Activated T-helper 2 cell treated with anti-CD3 and anti-CD28 coated beads, Interferon-gamma antibody, Interleukin-2, Interleukin-4, amounts not matched to agents 10 μg/mL and 5 μg/mL and 100 μg/mL, durations not matched to agents 14 hours and 24 hours and 36 hours (primary cell): ENCODE measurements around the gene MEIOSIN. TPM values are rescaled to one million over a fixed set of nuclear protein-coding genes. Genes with fewer than 3 reads are reported as not detected.

Experiments used
- DNase-seq: peaks from one replicate; pipeline ENCODE4 v3.0.0; 2021; ENCODE audit warnings: low spot score
- H3K27ac Mint-ChIP-seq: one replicate; pipeline ENCODE4 v1.8.0; 2021; ENCODE audit warnings: mixed read lengths
- H3K27me3 Mint-ChIP-seq: one replicate; pipeline ENCODE4 v1.8.0; 2021; ENCODE audit warnings: low read depth, mixed read lengths
- H3K36me3 Mint-ChIP-seq: one replicate; pipeline ENCODE4 v1.8.0; 2021; ENCODE audit warnings: low read depth, mixed read lengths
- H3K4me1 Mint-ChIP-seq: one replicate; pipeline ENCODE4 v1.8.0; 2021; ENCODE audit warnings: low read depth, mixed read lengths
- H3K4me3 Mint-ChIP-seq: one replicate; pipeline ENCODE4 v1.8.0; 2021; ENCODE audit warnings: low read depth, mild to moderate bottlenecking, moderate library complexity, mixed read lengths
- H3K9me3 Mint-ChIP-seq: one replicate; pipeline ENCODE4 v1.8.0; 2021; ENCODE audit warnings: mixed read lengths
- intact Hi-C: fragments of 100-400 bp; cut with micrococcal nuclease; formaldehyde crosslinking; loops from one replicate; pipeline ENCODE4 v1.15.1; 2023
- total RNA-seq: library from RNA; stranded (reverse); gene quantifications from 2 replicates; pipeline ENCODE4 v1.2.3, GENCODE V29; 2022

The MEIOSIN gene
- total RNA-seq, 1 donor from 2014 or later: not detected

GRCh38 chr19:45770192-45771101 is 37.2 kb downstream of the MEIOSIN start:
- Mint-ChIP-seq H3K4me1 (peaks cover 8% of the 10 kb centered on the region), H3K27ac (no peak overlapping the region), H3K27me3 (peaks cover 12% of the 10 kb centered on the region), H3K9me3 (no peaks in the 10 kb centered on the region), H3K36me3 (no peaks in the 10 kb centered on the region), H3K4me3 (peak overlapping the region; percentile 86)
- intact Hi-C loops: loop anchor here (1.0 kb wide), 3 partner anchors 9 to 93 kb away; partner anchors contain the start of gene SYMPK
- peak; percentile 86 for DNase-seq

- Mint-ChIP-seq H3K27ac (no peak overlapping the region), H3K36me3 (no peaks in the 10 kb centered on the region), H3K4me3 (no peak overlapping the region), H3K4me1 (peaks cover 8% of the 10 kb centered on the region), H3K27me3 (peaks cover 11% of the 10 kb centered on the region), H3K9me3 (no peaks in the 10 kb centered on the region)
- intact Hi-C loops: no loop called here
- DNase-seq: no peak
Measured at GRCh38 chr19:45771311-45771933, 38.2 kb downstream of the MEIOSIN start.

- Mint-ChIP-seq H3K4me1 (peaks cover 8% of the 10 kb centered on the region), H3K27me3 (peaks cover 11% of the 10 kb centered on the region), H3K9me3 (no peaks in the 10 kb centered on the region), H3K27ac (no peak overlapping the region), H3K4me3 (no peak overlapping the region), H3K36me3 (peaks cover 7% of the 10 kb centered on the region)
- intact Hi-C loops: no loop called here
- no peak for DNase-seq
Measured at GRCh38 chr19:45772130-45772840, 39.0 kb downstream of the MEIOSIN start.

GRCh38 chr19:45772912-45773311 is 39.7 kb downstream of the MEIOSIN start:
- Mint-ChIP-seq H3K4me3 (no peak overlapping the region), H3K9me3 (no peaks in the 10 kb centered on the region), H3K27ac (no peak overlapping the region), H3K36me3 (peaks cover 7% of the 10 kb centered on the region), H3K4me1 (peaks cover 8% of the 10 kb centered on the region), H3K27me3 (peaks cover 10% of the 10 kb centered on the region)
- DNase-seq: no peak
- intact Hi-C loops: no loop called here

DNA sequence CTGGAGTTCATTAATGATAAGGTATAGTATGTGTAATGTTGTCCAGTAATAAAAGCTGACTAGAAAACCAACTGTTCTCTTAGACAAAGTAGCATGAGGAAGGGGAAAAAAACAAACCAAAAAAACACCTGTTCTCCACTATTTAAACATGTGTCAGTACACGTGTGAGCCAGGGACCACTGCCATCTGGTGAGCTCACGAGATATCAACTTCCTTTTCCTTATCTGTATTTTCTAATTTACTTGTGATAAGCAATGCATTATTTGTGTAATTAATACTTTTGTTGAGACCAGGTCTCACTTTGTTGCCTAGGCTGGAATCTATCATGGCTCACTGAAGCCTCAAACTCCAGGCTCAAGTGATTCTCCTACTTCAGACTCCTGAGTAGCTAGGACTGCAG is 40.1 kb downstream of the MEIOSIN start:
- Mint-ChIP-seq H3K4me1 (peaks cover 8% of the 10 kb centered on the region), H3K27me3 (peaks cover 8% of the 10 kb centered on the region), H3K27ac (no peak overlapping the region), H3K4me3 (no peak overlapping the region), H3K9me3 (no peaks in the 10 kb centered on the region), H3K36me3 (peaks cover 7% of the 10 kb centered on the region)
- intact Hi-C loops: no loop called here
- no peak for DNase-seq

DNA sequence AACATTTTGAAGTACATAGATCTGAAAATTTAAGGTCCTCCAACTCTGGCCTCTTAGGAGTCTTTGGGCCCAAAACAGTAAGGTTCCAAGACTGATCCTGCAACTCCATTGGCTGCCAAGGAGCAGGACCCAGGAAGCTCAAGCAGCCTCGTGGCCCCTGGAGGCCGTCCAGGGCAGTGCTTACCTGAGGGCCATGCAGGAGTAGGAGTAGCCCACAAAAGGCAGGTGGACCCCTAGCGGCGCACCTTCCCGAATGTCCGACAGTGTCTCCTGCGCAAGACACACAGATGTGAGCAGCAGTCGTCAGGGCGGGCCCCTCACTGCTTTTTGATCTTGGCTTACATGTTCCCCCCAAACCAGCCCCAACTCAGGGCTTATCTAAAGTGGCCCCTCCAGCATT is 41.5 kb downstream of the MEIOSIN start:
- H3K4me3 Mint-ChIP-seq: no peak overlapping the region
- intact Hi-C loops: no loop called here
- no peaks in the 10 kb centered on the region for H3K9me3 Mint-ChIP-seq
- H3K36me3 Mint-ChIP-seq: peaks cover 9% of the 10 kb centered on the region
- DNase-seq: no peak
- H3K27ac Mint-ChIP-seq: no peak overlapping the region
- H3K27me3 Mint-ChIP-seq: peaks cover 11% of the 10 kb centered on the region
- peaks cover 10% of the 10 kb centered on the region for H3K4me1 Mint-ChIP-seq

DNA sequence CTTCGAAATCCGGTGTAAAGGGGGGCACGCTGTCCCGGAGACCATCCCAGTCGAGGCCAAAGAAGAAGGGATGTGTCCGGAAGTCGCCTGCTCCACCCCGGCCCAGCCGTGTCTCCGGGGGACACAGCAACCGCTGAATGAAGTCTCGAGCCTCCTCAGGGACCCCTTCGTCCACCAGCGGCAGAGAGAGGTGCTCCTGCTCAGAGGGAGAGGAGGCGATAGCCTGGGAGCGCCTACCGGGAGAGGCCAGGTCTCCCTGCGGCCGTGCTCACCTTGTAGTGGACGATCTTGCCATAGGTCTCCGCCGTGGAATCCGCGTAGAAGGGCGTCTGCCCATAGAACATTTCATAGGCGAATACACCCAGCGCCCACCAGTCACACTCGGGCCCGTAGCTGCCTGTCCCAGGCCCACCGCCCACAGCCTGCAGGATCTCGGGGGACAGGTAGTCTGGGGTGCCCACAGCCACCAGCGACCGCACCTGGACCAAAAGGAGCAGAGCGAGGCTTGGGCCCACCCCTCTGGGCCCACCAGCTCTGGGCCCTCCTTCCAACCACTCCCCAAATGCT is 44.2 kb downstream of the MEIOSIN start:
- H3K27me3 Mint-ChIP-seq: peaks cover 15% of the 10 kb centered on the region
- H3K4me3 Mint-ChIP-seq: no peak overlapping the region
- peaks cover 7% of the 10 kb centered on the region for H3K4me1 Mint-ChIP-seq
- intact Hi-C loops: no loop called here
- no peak overlapping the region for H3K27ac Mint-ChIP-seq
- peaks cover 9% of the 10 kb centered on the region for H3K36me3 Mint-ChIP-seq
- no peak for DNase-seq
- H3K9me3 Mint-ChIP-seq: no peaks in the 10 kb centered on the region

DNA sequence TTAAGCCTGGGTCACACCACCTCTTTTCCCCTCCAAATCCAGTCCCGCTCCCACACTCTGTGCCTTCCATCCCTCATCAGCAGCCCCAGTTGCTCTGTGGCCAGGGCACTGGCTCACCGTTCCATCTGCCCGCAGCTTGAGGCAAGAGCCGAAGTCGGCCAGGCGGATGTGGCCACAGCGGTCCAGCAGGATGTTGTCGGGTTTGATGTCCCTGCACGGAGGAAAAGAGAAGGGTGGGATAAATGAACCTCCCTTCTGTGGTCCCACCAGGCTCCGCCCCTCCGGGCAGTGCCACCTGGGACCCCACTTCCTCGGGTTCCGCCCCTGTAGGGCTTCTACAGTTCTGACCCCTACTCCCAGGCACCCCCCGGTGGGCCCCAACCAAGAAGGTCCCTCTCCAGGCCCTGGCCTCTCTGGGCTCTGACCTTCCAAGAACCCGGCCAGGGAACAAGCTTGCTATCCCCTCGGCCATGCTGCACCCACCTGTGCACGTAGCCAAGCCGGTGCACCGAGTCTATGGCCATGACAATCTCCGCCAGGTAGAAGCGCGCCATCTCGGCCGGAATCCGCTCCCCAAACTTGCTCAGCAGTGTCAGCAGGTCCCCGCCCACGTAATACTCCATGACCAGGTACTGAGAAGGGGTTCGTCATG is 44.9 kb downstream of the MEIOSIN start:
- Mint-ChIP-seq H3K36me3 (peaks cover 9% of the 10 kb centered on the region), H3K27me3 (peaks cover 15% of the 10 kb centered on the region), H3K9me3 (no peaks in the 10 kb centered on the region), H3K27ac (no peak overlapping the region), H3K4me3 (no peak overlapping the region), H3K4me1 (peaks cover 7% of the 10 kb centered on the region)
- intact Hi-C loops: no loop called here
- no peak for DNase-seq

DNA sequence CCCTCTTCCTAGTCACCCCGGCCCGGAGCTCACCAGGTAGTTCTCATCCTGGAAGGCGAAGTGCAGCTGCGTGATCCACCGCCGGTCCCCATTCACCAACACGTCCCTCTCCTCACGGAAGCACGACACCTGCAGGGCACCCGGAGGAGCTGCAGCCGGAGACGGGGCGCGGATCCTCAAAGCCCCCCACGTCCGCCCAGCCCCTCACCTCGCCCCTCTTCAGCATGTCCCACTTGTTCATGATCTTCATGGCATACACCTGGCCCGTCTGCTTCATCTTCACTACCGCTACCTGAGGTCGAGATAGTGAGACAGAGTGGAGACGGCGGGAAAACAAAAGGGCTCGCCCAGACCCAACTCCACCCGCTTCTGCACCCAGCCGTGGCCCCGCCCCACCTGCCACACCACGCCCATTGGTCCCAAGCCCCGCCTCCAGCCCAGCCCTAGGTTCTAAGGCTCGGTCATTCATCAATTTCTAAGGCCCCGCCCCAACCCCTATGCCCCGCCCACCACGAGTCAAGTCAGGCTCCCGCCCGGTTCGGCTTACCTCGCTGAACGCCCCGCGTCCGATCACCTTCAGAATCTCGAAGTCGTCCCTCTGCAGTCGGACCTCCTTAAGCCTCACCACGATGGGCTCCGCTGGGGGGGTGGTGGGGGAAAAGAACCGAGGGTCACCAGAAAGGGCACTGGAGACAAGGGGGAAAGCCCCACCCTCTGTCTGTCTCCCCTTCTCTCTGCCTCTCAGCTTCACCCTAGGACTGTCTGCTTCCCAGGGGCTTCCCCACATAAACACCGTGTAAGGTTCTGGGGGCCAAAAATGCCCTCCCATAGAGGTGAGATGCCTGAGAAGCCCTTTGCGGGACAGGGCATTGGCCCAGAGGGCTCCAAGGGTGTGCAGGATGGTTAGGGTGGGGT is 46.2 kb downstream of the MEIOSIN start:
- Mint-ChIP-seq H3K36me3 (peaks cover 9% of the 10 kb centered on the region), H3K27me3 (peaks cover 15% of the 10 kb centered on the region), H3K27ac (no peak overlapping the region), H3K4me1 (peaks cover 7% of the 10 kb centered on the region), H3K9me3 (no peaks in the 10 kb centered on the region), H3K4me3 (peak overlapping the region; percentile 77)
- DNase-seq: peak; percentile 86
- intact Hi-C loops: loop anchor here (1.0 kb wide), 2 partner anchors 9 to 13 kb away; partner anchors contain the start of gene DMWD

DNA sequence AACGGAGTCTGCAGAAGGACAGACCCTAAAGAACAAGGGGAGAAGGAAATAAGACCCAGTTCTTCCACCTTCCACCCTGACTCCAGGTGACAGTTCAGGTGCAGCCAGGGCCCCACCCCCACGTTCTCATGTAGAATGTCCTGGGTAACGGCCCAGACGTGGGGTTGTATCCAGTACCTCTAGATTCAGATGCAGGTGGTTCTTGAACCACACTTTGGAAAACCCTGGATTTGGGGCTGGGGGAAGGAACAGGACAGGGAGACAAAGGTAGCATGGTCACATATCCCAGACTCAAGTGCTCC is 46.9 kb downstream of the MEIOSIN start:
- peaks cover 7% of the 10 kb centered on the region for H3K4me1 Mint-ChIP-seq
- intact Hi-C loops: no loop called here
- H3K4me3 Mint-ChIP-seq: no peak overlapping the region
- no peak for DNase-seq
- H3K27ac Mint-ChIP-seq: no peak overlapping the region
- H3K36me3 Mint-ChIP-seq: peaks cover 9% of the 10 kb centered on the region
- H3K9me3 Mint-ChIP-seq: no peaks in the 10 kb centered on the region
- H3K27me3 Mint-ChIP-seq: peaks cover 15% of the 10 kb centered on the region

DNA sequence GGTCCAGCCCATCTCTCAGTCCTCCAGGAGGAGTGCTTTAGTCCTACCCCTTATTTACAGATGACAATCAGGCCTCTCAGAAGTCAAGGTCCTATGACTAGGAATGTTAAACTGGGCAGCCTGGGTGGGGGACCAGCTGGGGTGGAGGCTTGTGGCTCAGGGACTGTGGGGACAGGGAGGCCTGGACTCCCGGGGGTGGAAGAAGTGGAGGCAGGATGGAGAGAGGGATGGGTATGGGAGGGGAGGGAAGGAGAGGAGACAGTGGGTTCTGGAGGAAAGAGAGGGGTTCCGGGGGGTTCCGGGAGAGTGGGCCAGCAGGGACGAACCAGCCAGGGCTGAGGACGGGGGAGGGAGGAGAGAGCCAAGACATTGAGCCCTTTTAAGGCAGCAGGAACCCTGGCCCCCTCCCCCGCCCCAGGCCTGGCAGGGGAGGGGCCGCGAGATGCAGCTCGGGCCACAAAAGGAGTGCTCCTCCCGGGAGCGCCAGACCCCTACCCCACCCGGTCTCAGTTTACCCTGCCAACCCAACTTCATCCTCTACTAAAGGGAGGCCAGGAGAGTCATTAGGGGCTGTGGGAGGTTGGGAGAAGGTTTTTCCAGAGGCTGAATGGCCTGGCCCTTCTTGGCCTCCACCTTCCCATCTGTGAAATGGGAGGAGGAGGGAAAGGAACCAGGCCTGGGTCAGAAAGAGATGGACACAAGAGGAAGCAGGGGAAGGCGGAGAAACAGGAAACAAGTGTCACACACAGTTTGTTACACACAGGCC is 47.4 kb downstream of the MEIOSIN start:
- no peak for DNase-seq
- intact Hi-C loops: no loop called here
- no peaks in the 10 kb centered on the region for H3K9me3 Mint-ChIP-seq
- peaks cover 15% of the 10 kb centered on the region for H3K27me3 Mint-ChIP-seq
- no peak overlapping the region for H3K4me3 Mint-ChIP-seq
- H3K27ac Mint-ChIP-seq: no peak overlapping the region
- peaks cover 7% of the 10 kb centered on the region for H3K4me1 Mint-ChIP-seq
- peaks cover 9% of the 10 kb centered on the region for H3K36me3 Mint-ChIP-seq
